GM18517 (cell line): Measurements from ENCODE around the gene THRB.
A peak's percentile ranks its signal among the peaks of the same experiment; 100 is the strongest.

ENCODE experiments used
- ATAC-seq: cut with Tn5 transposase; IDR thresholded peaks from one replicate; pipeline ENCODE4 v1.9.1; 2021; ENCODE audit warnings: mild to moderate bottlenecking, moderate library complexity; ENCODE audit not compliant: unreplicated experiment

Gene THRB

GRCh38 chr3:24158761-24159454, 335.7 kb downstream of the THRB start:
- no peak for ATAC-seq

GRCh38 chr3:24157106-24157505, 337.5 kb downstream of the THRB start:
- no peak for ATAC-seq

- no peak for ATAC-seq
Observed at GRCh38 chr3:24156466-24156865, 338.2 kb downstream of the THRB start.

- no peak for ATAC-seq
Observed at GRCh38 chr3:24155276-24155675, 339.4 kb downstream of the THRB start.

- no peak for ATAC-seq
Observed at GRCh38 chr3:24154781-24155180, 339.9 kb downstream of the THRB start.

GRCh38 chr3:24154013-24154695, 340.5 kb downstream of the THRB start:
- ATAC-seq = peak; percentile 72

- no peak for ATAC-seq
Observed at GRCh38 chr3:24151594-24151993, 343.1 kb downstream of the THRB start.

- ATAC-seq = no peak
Observed at GRCh38 chr3:24149032-24149431, 345.6 kb downstream of the THRB start.

GRCh38 chr3:24145981-24146822, 348.4 kb downstream of the THRB start:
- ATAC-seq = no peak

- no peak for ATAC-seq
Observed at GRCh38 chr3:24145481-24145880, 349.2 kb downstream of the THRB start.

- ATAC-seq = no peak
Observed at GRCh38 chr3:24142127-24142526, 352.5 kb downstream of the THRB start.

- no peak for ATAC-seq
Observed at GRCh38 chr3:24141548-24141947, 353.1 kb downstream of the THRB start.

GRCh38 chr3:24139463-24140412, 354.9 kb downstream of the THRB start:
- no peak for ATAC-seq

GRCh38 chr3:24138876-24139256, 355.8 kb downstream of the THRB start:
- ATAC-seq = no peak

- no peak for ATAC-seq
Observed at GRCh38 chr3:24137958-24138875, 356.4 kb downstream of the THRB start.

GRCh38 chr3:24137334-24137733, 357.3 kb downstream of the THRB start:
- ATAC-seq = no peak

- ATAC-seq = no peak
Observed at GRCh38 chr3:24136624-24137310, 357.9 kb downstream of the THRB start.

- ATAC-seq = no peak
Observed at GRCh38 chr3:24135280-24135679, 359.4 kb downstream of the THRB start.

- no peak for ATAC-seq
Observed at GRCh38 chr3:24133942-24134341, 360.7 kb downstream of the THRB start.
